ENCODE results near the gene LZTFL1.

- TF ChIP-seq CTCF (conservative IDR thresholded peaks at IDR 0.05; ENCODE audit: low read depth, low read length) (no peak), EZH2 (IDR thresholded peaks at IDR 0.05; ENCODE audit: borderline replicate concordance, low read depth, low read length, poor library complexity, severe bottlenecking) (no peak)
Measured at GRCh38 chr3:45869638-45870037, 27.7 kb upstream of the LZTFL1 start.
